K562 (cell line): ENCODE results near the gene KCNJ5. TPM values are rescaled to one million over a fixed set of nuclear protein-coding genes. Genes with fewer than 3 reads are reported as not detected.

Experiments used
- ATAC-seq: fragments of 200-7000 bp; cut with Tn5 transposase; 3 replicates; pipeline ENCODE4 v1.9.1; 2020; ENCODE audit warnings: moderate library complexity
- BruUV-seq: library from RNA; stranded (reverse); fragments of 400-500 nt; replicated peaks from 2 replicates; lab custom pipeline; 2021; lab: Mats Ljungman, UMichigan
- CTCF ChIA-PET: fragments of 300-600 bp; formaldehyde crosslinking; extraction: SDS; loops from one replicate; lab custom pipeline; 2021; ENCODE audit warnings: low intra/inter-chr PET ratio; lab: Yijun Ruan, JAX
- POLR2A ChIA-PET: fragments of 300-600, 350-650 bp; sonication (Branson Sonifier 250); formaldehyde crosslinking; extraction: SDS; loops from one replicate; lab custom pipeline; 2021; ENCODE audit warnings: antibody characterized with exemption, inconsistent platforms; lab: Yijun Ruan, JAX
- DNase-seq, 4 experiments: peaks; one replicate each; pipeline versions ENCODE4 v3.0.0 to v3.0.0-alpha.2; 2011 to 2018; ENCODE audit warnings: low spot score in 3 of 4, mixed read lengths in 3 of 4; ENCODE audit errors: extremely low read depth in 1 of 4
- FAIRE-seq: peaks from 2 replicates; lab custom pipeline; 2011; peaks lifted over from hg19 to GRCh38; lab: Jason Lieb, UNC
- H2AFZ ChIP-seq: 2 replicates; pipeline ENCODE4 v1.6.0; 2011; ENCODE audit warnings: low read depth, low read length, control low read depth, inconsistent platforms
- H3K27ac ChIP-seq: fragments of 200-600 bp; 3 replicates; pipeline ENCODE4 v1.8.0; 2011; ENCODE audit warnings: low read depth, mild to moderate bottlenecking, control low read depth, inconsistent platforms, low read length, moderate library complexity, mixed read lengths; ENCODE audit errors: extremely low read depth
- H3K27me3 ChIP-seq, 2 experiments: fragments of 300-600 bp in 1 of 2; 2 replicates in 1 of 2; 3 replicates in 1 of 2; pipeline versions ENCODE4 v1.6.0 to v1.8.0; 2011; ENCODE audit warnings: inconsistent platforms in 2 of 2, low read length in 2 of 2, mild to moderate bottlenecking in 1 of 2, mixed read lengths in 1 of 2, moderate library complexity in 1 of 2; ENCODE audit not compliant: control insufficient read depth in 2 of 2, insufficient read depth in 2 of 2
- H3K36me3 ChIP-seq: fragments of 300-600 bp; 3 replicates; pipeline ENCODE4 v1.8.0; 2011; ENCODE audit warnings: mild to moderate bottlenecking, low read length, inconsistent platforms; ENCODE audit not compliant: control insufficient read depth, insufficient read depth
- H3K4me1 ChIP-seq, 2 experiments: fragments of 200-600 bp in 1 of 2; replicated peaks in 1 of 2; 2 replicates in 1 of 2; 3 replicates in 1 of 2; pipeline versions ENCODE4 v1.5.1 to v1.8.0; 2011; ENCODE audit warnings: inconsistent platforms in 2 of 2, low read length in 2 of 2, mild to moderate bottlenecking in 1 of 2, mixed read lengths in 1 of 2, moderate library complexity in 1 of 2; ENCODE audit not compliant: control insufficient read depth in 2 of 2, insufficient read depth in 2 of 2
- H3K4me2 ChIP-seq: 2 replicates; pipeline ENCODE4 v1.6.1; 2011; ENCODE audit warnings: low read length, control low read depth, inconsistent platforms, mixed read lengths; ENCODE audit not compliant: insufficient read depth
- H3K4me3 ChIP-seq: fragments of 200-600 bp; sonication (generic), shearing (Covaris generic); 2 replicates; pipeline ENCODE4 v1.5.1; 2016; ENCODE audit warnings: control low read depth, inconsistent platforms
- H3K79me2 ChIP-seq: fragments of 200-600 bp; 3 replicates; pipeline ENCODE4 v1.8.0; 2011; ENCODE audit warnings: low read length, inconsistent platforms; ENCODE audit not compliant: control insufficient read depth, insufficient read depth
- H3K9ac ChIP-seq, 2 experiments: 2 replicates each; pipeline versions ENCODE4 v1.6.0 to v1.6.1; 2011; ENCODE audit warnings: low read depth in 2 of 2, low read length in 2 of 2, control low read depth in 1 of 2, inconsistent platforms in 1 of 2, mild to moderate bottlenecking in 1 of 2, mixed read lengths in 1 of 2; ENCODE audit not compliant: insufficient read depth in 1 of 2
- H3K9me1 ChIP-seq: one replicate; pipeline ENCODE4 v1.6.0; 2011; ENCODE audit warnings: inconsistent platforms, mild to moderate bottlenecking, low read length, moderate library complexity; ENCODE audit not compliant: control insufficient read depth, insufficient read depth
- H3K9me3 ChIP-seq: replicated peaks from 2 replicates; pipeline ENCODE4 v1.5.1; 2011; ENCODE audit warnings: low read depth, low read length, inconsistent platforms; ENCODE audit not compliant: control insufficient read depth, insufficient read depth
- H4K20me1 ChIP-seq: replicated peaks from 2 replicates; pipeline ENCODE4 v1.6.1; 2011; ENCODE audit warnings: low read length, inconsistent platforms, mixed read lengths; ENCODE audit not compliant: control insufficient read depth, insufficient read depth
- FOXP4 ChIP-seq: sonication (generic); formaldehyde crosslinking; IDR thresholded peaks from 2 replicates; pipeline ENCODE4 v1.8.0; 2022; ENCODE audit warnings: mild to moderate bottlenecking, missing genetic modification reagents, borderline replicate concordance
- MAFG ChIP-seq: fragments of 450-650 bp; conservative IDR thresholded peaks from 2 replicates; pipeline ENCODE4 v1.6.1; 2016; ENCODE audit warnings: missing genetic modification characterization, missing compliant biosample characterization
- NCOA1 ChIP-seq: fragments of 450-650 bp; IDR thresholded peaks from 2 replicates; pipeline ENCODE4 v1.6.1; 2016; ENCODE audit warnings: low read depth
- PURB ChIP-seq: sonication (generic); formaldehyde crosslinking; IDR thresholded peaks from 2 replicates; pipeline ENCODE4 v1.9.0; 2021; ENCODE audit warnings: low read depth, mild to moderate bottlenecking, missing genetic modification reagents
- RBM22 ChIP-seq: fragments of 200-400 bp; formaldehyde crosslinking; IDR thresholded peaks from 2 replicates; pipeline ENCODE4 v1.6.1; 2018; ENCODE audit warnings: low read length, low read depth; ENCODE audit not compliant: poor library complexity, severe bottlenecking
- RBM39 ChIP-seq: fragments of 200-400 bp; formaldehyde crosslinking; optimal IDR thresholded peaks from 2 replicates; pipeline ENCODE3; 2018; ENCODE audit warnings: low read depth, low read length
- REST ChIP-seq, 2 experiments: fragments of 450-650 bp; formaldehyde crosslinking in 1 of 2; IDR thresholded peaks; 2 replicates each; pipeline versions ENCODE4 v1.4.0 to v1.6.1; 2014 to 2020; ENCODE audit warnings: mild to moderate bottlenecking in 2 of 2, borderline replicate concordance in 1 of 2, low read depth in 1 of 2
- TRIM28 ChIP-seq: fragments of 450-650 bp; IDR thresholded peaks from 2 replicates; pipeline ENCODE4 v1.6.1; 2017
- ZNF121 ChIP-seq: sonication (generic); formaldehyde crosslinking; conservative IDR thresholded peaks from 2 replicates; pipeline ENCODE4 v1.8.0; 2022; ENCODE audit warnings: missing genetic modification reagents
- WGBS: fragments of 100-300 bp; shearing (Covaris generic); methylation state at CpG from one replicate; pipeline ENCODE4 v1.1.6; 2016; ENCODE audit warnings: low coverage, mixed read lengths; ENCODE audit not compliant: insufficient coverage; ENCODE audit errors: missing lambda C conversion rate; 5-methylcytosine and 5-hydroxymethylcytosine counted together
- in situ Hi-C: fragments of 300-500 bp; cut with MboI; formaldehyde crosslinking; loops from 4 replicates; pipeline ENCODE4 v1.15.0; 2018; ENCODE audit warnings: inconsistent platforms, mixed read lengths
- intact Hi-C: fragments of 100-400 bp; cut with micrococcal nuclease; formaldehyde crosslinking; loops from 2 replicates; pipeline ENCODE4 v1.14.2; 2022
- polyA plus RNA-seq, 8 experiments: library from polyadenylated mRNA; depleted of rRNA in 4 of 8; stranded (reverse) in 5 of 8; unstranded in 3 of 8; fragments of >200 nt; fragmentation: Nextera tagmentation in 2 of 8; fragmentation: Illumina TruSeq in 1 of 8; extraction: Ambion mirVana in 2 of 8; extraction: Trizol in 1 of 8; gene quantifications; 2 replicates each; pipeline versions ENCODE4 v1.2.1 to v1.2.3, GENCODE V29; 2011 to 2014; ENCODE audit warnings: inconsistent platforms in 1 of 8, missing spikeins in 1 of 8
- total RNA-seq, 7 experiments: library from RNA; depleted of rRNA in 6 of 7; stranded (reverse); fragments of >200 nt in 6 of 7; fragmentation: Illumina TruSeq in 2 of 7; extraction: Trizol in 2 of 7; gene quantifications; 2 replicates each; pipeline versions ENCODE4 v1.2.1 to v1.2.3, GENCODE V29; 2011 to 2021; ENCODE audit warnings: low replicate concordance in 1 of 7

The KCNJ5 gene
- total and polyA plus RNA-seq, 9 of the 15 experiments (the other 6 are each of a cell fraction or from before 2014, with no cell fraction given): 0.04 TPM; not detected in 8

GRCh38 chr11:128925250-128925600 is 34.1 kb downstream of the KCNJ5 start (continued):
- TF ChIP-seq REST (IDR thresholded peaks at IDR 0.05; ENCODE audit: borderline replicate concordance) (no peak), REST (CRISPR knock-in tag; IDR thresholded peaks at IDR 0.05; ENCODE audit: low read depth) (no peak)

GRCh38 chr11:128926000-128926399 is 34.8 kb downstream of the KCNJ5 start:
- Histone ChIP-seq H3K36me3 (no peaks in the 10 kb centered on the region), H3K27ac (no peak overlapping the region), H3K4me3 (no peak overlapping the region), H3K4me1 (no peaks in the 10 kb centered on the region), H3K9ac (no peak overlapping the region), H2AFZ (no peak overlapping the region), H3K27me3 (peaks cover 0 to 13% of the 10 kb centered on the region in 2 experiments; a peak in 2 of 5 replicates), H4K20me1 (no peaks in the 10 kb centered on the region), H3K9me1 (no peaks in the 10 kb centered on the region), H3K4me2 (no peak overlapping the region), H3K79me2 (no peaks in the 10 kb centered on the region), H3K9me3 (no peaks in the 10 kb centered on the region)
- intact Hi-C loops: no loop called here
- in situ Hi-C loops: no loop called here
- ATAC-seq (no peak), FAIRE-seq (no peak), DNase-seq (no peak)
- BruUV-seq: no TSS peak
- 0% methylated on average over 3 of the region's 3 CpGs for WGBS
- ChIA-PET POLR2A (interaction anchor here (0.6 kb wide), 1 partner anchor 13 kb away, joined by 3 read pairs; no protein-coding TSS in a partner anchor), CTCF (no interaction called here)
- TF ChIP-seq RBM39: no peak
- TF ChIP-seq RBM22: no peak
- TF ChIP-seq MAFG (tag): no peak
- TF ChIP-seq NCOA1: no peak
- TF ChIP-seq ZNF121 (CRISPR knock-in tag): no peak
- no peak for TF ChIP-seq TRIM28
- TF ChIP-seq PURB (CRISPR knock-in tag): no peak
- TF ChIP-seq FOXP4 (CRISPR knock-in tag): no peak
